Measurements from ENCODE around the gene MICAL2. TPM values are rescaled to one million over a fixed set of nuclear protein-coding genes. Genes with fewer than 3 reads are reported as not detected.

Gene MICAL2
- total and polyA plus RNA-seq, 2 of the 8 experiments (the other 6 are each of a cell fraction or from before 2014, with no cell fraction given) = 1.3 to 4.1 TPM

- Histone ChIP-seq H2AK5ac (ENCODE audit: low read depth, low read length) (no peak overlapping the region), H2BK15ac (ENCODE audit: low read length) (no peak overlapping the region), H3K4me3 (ENCODE audit: extremely low read depth in 1 of 4, insufficient read depth in 2 of 4, low read depth in 3 of 4, low read length in 4 of 4) (no peak overlapping the region), H3K14ac (ENCODE audit: insufficient read length) (no peak overlapping the region), H3K23me2 (ENCODE audit: low read depth, low read length) (no peaks in the 10 kb centered on the region; the same call in 1 of the 2 replicates), H3K9ac (replicated peaks in 1 of 4; ENCODE audit: extremely low read depth in 1 of 4, low read depth in 3 of 4, low read length in 3 of 4) (no peak overlapping the region), H3K79me2 (ENCODE audit: control insufficient read depth in 1 of 2, insufficient read depth in 2 of 2, low read length in 2 of 2) (no peaks in the 10 kb centered on the region), H4K20me1 (replicated peaks in 1 of 2; ENCODE audit: control insufficient read depth in 1 of 2, insufficient read depth in 2 of 2, low read length in 2 of 2) (no peaks in the 10 kb centered on the region), H2AFZ (ENCODE audit: low read length) (no peak overlapping the region), H2BK5ac (ENCODE audit: low read depth, low read length) (no peak overlapping the region), H3K9me3 (ENCODE audit: insufficient read depth in 2 of 2, low read depth in 1 of 2, low read length in 1 of 2) (no peaks in the 10 kb centered on the region), H2BK12ac (ENCODE audit: low read depth, low read length) (no peak overlapping the region), H3K23ac (ENCODE audit: insufficient read length) (no peak overlapping the region), H3K4ac (replicated peaks; ENCODE audit: insufficient read length, low read depth, low read length) (no peak overlapping the region), H3K36me3 (ENCODE audit: control insufficient read depth in 2 of 4, insufficient read depth in 4 of 4, low read length in 3 of 4) (no peaks in the 10 kb centered on the region), H2BK20ac (ENCODE audit: low read length) (no peak overlapping the region), H3K27ac (ENCODE audit: low read depth, low read length) (no peak overlapping the region), H4K5ac (ENCODE audit: insufficient read length, low read depth, low read length) (no peak overlapping the region), H4K8ac (ENCODE audit: extremely low read depth, insufficient read depth, low read length) (no peak overlapping the region), H3K4me1 (replicated peaks in 1 of 4; ENCODE audit: control insufficient read depth in 3 of 4, insufficient read depth in 4 of 4, low read length in 3 of 4) (peaks cover 0 to 3% (median under 1%) of the 10 kb centered on the region in 4 experiments; a peak in 3 of 7 replicates), H3K18ac (ENCODE audit: extremely low read depth, low read length) (no peak overlapping the region), H3K56ac (replicated peaks; ENCODE audit: insufficient read length, low read depth, low read length) (no peak overlapping the region), H4K91ac (replicated peaks; ENCODE audit: insufficient read length, low read length) (no peak overlapping the region), H3K79me1 (ENCODE audit: low read depth, low read length) (no peaks in the 10 kb centered on the region), H3K27me3 (replicated peaks in 1 of 4; ENCODE audit: control insufficient read depth in 3 of 4, extremely low read depth in 1 of 4, insufficient read depth in 3 of 4, low read length in 3 of 4) (no peaks in the 10 kb centered on the region; a peak in 1 of 7 replicates), H2BK120ac (replicated peaks; ENCODE audit: low read depth, low read length) (no peak overlapping the region), H3K4me2 (ENCODE audit: insufficient read depth in 1 of 2, low read depth in 2 of 2, low read length in 2 of 2) (no peak overlapping the region)
- ChIA-PET CTCF (ENCODE audit: partially characterized antibody) (interaction anchor here (0.7 to 1.1 kb wide), 2 partner anchors 37 to 92 kb away, joined by 3 read pairs; no protein-coding TSS in a partner anchor), POLR2A (ENCODE audit: partially characterized antibody) (no interaction called here)
- DNase-seq (ENCODE audit: low read depth in 1 of 2, low spot score in 2 of 2) = no peak
- no peak for FAIRE-seq
- TF ChIP-seq POU5F1 (IDR thresholded peaks at IDR 0.05; ENCODE audit: low read depth, low read length) = no peak
- TF ChIP-seq SAP30 (IDR thresholded peaks at IDR 0.05; ENCODE audit: insufficient read depth, insufficient replicate concordance, low read length) = no peak
- TF ChIP-seq NANOG (IDR thresholded peaks at IDR 0.05; ENCODE audit: insufficient read depth, low read depth, low read length, poor library complexity, severe bottlenecking) = no peak
- no peak for TF ChIP-seq RXRA (IDR thresholded peaks at IDR 0.05; ENCODE audit: insufficient read depth, low read depth, low read length)
- TF ChIP-seq E2F6 (IDR thresholded peaks at IDR 0.05) = no peak
- TF ChIP-seq JUND (IDR thresholded peaks at IDR 0.05; ENCODE audit: low read length) = no peak
- TF ChIP-seq EP300 (IDR thresholded peaks at IDR 0.05; ENCODE audit: borderline replicate concordance in 1 of 2, low read depth in 2 of 2, low read length in 2 of 2) = no peak
- no peak for TF ChIP-seq CEBPB (IDR thresholded peaks at IDR 0.05; ENCODE audit: low read depth, low read length)
These were observed 86.5 kb downstream of the MICAL2 start for GRCh38 chr11:12196872-12197271.

All from H1 (cell line).